Stimulated activated CD8-positive, alpha-beta memory T cell treated with anti-CD3 and anti-CD28 coated beads, Interleukin-2, amount 100 ng/mL, for 1 hour (primary cell): ENCODE measurements around the gene GSDMA.
"Not testable (repeated sequence)": the region's sequence is repeated elsewhere in the genome, so short reads cannot be mapped to it uniquely, and the experiment has no call there.

Source experiments
- DNase-seq, 2 donors: peaks; one replicate each; pipeline ENCODE4 v3.0.0-alpha.2; 2020; ENCODE audit warnings: low read depth in 2 of 2

The GSDMA gene

DNA sequence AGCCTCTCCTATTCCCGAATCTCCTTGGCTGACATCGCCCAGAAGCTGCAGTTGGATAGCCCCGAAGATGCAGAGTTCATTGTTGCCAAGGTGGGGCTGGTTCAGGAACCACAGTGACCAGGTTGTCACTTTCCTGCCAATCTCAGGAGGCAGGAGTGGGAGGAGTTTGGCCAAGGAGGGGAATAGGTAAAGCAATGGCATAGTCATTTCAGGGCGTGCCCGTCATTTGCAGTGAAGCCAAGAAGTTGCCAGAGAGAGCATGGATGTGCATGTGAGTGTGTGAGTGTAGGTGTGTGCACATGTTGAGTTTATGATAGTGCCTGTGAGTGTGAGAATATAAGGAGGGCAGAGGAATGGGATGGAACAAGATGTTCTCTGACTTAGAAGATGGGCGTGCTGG lies 32.6 kb downstream of the GSDMA start:
- no peak for DNase-seq

DNA sequence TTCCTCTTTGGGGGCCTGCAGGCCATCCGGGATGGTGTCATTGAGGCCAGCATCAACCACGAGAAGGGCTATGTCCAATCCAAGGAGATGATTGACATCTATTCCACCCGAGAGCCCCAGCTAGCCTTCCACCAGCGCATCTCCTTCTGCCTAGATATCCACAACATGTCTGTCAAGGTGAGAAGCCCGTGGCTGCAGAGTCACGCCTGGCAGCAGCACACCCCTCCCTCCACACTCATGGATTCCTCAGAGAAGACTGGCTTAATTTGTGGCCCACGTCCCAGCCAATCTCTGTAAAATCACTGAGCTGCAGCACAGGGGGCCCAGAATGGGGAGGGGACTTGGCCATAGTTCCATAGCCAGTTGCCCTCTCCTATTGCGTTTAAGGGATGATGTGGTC lies 33.4 kb downstream of the GSDMA start:
- DNase-seq: no peak

DNA sequence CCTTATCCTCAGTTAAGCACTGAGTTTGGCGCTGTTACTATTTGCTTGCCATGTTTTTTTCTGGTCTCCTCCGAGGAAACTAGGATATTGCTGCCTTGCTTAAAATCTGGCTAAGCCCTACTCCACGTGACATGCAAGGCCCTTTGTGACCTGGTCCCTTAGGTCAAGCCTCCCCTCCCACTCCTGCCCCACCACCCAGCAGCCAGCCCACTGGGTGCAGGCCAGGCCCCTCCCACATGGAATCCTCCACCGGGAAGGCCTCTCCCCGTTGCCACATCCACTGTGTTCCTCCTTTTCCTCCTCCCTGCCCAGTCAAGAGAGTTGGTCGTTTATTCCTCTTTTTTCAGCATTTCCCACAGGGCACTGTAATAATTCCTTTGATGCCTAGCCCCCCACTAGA lies 34.0 kb downstream of the GSDMA start:
- DNase-seq: no peak

GRCh38 chr17:39997543-39997942 lies 34.7 kb downstream of the GSDMA start:
- DNase-seq: no peak

DNA sequence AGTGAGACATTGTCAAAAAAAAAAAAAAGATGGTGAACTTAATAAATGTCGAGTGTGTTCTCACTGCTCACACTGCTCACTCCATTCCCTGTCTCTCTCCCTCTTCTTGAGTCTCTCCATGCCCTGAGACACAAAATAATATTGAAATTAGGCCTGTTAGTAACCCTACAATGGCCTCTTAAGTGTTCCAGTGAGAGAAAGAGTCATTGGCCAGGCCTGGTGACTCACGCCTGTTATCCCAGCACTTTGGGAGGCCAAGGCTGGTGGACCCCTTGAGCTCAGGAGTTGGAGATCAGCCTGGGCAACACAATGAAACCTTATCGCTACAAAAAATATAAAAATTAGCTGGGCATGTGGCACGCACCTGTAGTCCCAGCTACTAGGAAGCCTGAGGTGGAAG lies 36.3 kb downstream of the GSDMA start:
- no peak for DNase-seq

DNA sequence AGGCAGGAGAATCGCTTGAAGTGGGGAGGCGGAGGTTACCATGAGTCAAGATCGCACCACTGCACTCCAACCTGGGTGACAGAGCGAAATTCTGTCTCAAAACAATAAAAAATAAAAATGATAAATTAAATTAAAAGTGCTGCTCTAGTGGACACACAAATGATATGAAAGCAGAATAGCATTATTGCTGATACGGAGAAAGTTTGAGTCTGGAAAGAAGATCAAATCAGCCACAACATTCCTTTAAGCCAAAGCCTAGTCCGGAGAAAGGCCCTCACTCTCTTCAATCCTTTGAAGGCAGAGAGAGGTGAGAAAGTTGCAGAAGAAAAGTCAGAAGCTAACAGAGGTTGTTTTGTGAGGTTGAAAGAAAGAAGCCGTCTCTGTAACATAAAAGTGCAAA lies 37.4 kb downstream of the GSDMA start:
- no peak for DNase-seq

DNA sequence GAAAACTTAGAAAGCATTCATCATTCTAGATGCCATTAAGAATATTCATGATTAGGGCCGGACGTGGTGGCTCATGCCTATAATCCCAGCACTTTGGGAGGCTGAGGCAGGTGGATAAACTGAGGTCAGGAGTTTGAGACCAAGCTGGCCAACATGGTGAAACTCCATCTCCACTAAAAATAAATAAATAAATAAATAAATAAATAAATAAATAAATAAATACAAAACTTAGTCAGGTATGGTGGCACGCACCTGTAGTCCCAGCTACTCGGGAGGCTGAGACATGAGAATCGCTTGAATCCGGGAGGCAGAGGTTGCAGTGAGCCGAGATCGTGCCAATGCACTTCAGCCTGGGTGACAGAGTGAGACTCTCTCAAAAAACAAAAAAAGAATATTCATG lies 38.5 kb downstream of the GSDMA start:
- DNase-seq: not testable (repeated sequence)

GRCh38 chr17:40004072-40004471 lies 41.3 kb downstream of the GSDMA start:
- no peak for DNase-seq

GRCh38 chr17:40004712-40005111 lies 41.9 kb downstream of the GSDMA start:
- DNase-seq: no peak

- no peak for DNase-seq
Measured at GRCh38 chr17:40005520-40005919, 42.7 kb downstream of the GSDMA start.

GRCh38 chr17:40010946-40011500 lies 48.2 kb downstream of the GSDMA start:
- DNase-seq: not testable (repeated sequence)

- DNase-seq: not testable (repeated sequence)
Measured at GRCh38 chr17:40012017-40012647, 49.3 kb downstream of the GSDMA start.

- DNase-seq: no peak
Measured at GRCh38 chr17:40014375-40014980, 51.7 kb downstream of the GSDMA start.

GRCh38 chr17:40015005-40015997 lies 52.5 kb downstream of the GSDMA start, which contains the start of gene CSF3:
Gene CSF3, plus strand, starts transcription at chr17:40015440. Its CDS starts 35 bp downstream, at chr17:40015475.
- no peak for DNase-seq

DNA sequence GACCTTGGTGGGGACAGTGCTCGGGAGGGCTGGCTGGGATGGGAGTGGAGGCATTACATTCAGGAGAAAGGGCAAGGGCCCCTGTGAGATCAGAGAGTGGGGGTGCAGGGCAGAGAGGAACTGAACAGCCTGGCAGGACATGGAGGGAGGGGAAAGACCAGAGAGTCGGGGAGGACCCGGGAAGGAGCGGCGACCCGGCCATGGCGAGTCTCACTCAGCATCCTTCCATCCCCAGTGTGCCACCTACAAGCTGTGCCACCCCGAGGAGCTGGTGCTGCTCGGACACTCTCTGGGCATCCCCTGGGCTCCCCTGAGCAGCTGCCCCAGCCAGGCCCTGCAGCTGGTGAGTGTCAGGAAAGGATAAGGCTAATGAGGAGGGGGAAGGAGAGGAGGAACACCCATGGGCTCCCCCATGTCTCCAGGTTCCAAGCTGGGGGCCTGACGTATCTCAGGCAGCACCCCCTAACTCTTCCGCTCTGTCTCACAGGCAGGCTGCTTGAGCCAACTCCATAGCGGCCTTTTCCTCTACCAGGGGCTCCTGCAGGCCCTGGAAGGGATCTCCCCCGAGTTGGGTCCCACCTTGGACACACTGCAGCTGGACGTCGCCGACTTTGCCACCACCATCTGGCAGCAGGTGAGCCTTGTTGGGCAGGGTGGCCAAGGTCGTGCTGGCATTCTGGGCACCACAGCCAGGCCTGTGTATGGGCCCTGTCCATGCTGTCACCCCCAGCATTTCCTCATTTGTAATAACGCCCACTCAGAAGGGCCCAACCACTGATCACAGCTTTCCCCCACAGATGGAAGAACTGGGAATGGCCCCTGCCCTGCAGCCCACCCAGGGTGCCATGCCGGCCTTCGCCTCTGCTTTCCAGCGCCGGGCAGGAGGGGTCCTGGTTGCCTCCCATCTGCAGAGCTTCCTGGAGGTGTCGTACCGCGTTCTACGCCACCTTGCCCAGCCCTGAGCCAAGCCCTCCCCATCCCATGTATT lies 53.5 kb downstream of the GSDMA start:
- DNase-seq: no peak

DNA sequence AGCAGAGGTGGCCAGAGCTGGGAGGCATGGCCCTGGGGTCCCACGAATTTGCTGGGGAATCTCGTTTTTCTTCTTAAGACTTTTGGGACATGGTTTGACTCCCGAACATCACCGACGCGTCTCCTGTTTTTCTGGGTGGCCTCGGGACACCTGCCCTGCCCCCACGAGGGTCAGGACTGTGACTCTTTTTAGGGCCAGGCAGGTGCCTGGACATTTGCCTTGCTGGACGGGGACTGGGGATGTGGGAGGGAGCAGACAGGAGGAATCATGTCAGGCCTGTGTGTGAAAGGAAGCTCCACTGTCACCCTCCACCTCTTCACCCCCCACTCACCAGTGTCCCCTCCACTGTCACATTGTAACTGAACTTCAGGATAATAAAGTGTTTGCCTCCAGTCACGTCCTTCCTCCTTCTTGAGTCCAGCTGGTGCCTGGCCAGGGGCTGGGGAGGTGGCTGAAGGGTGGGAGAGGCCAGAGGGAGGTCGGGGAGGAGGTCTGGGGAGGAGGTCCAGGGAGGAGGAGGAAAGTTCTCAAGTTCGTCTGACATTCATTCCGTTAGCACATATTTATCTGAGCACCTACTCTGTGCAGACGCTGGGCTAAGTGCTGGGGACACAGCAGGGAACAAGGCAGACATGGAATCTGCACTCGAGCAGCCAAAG lies 54.7 kb downstream of the GSDMA start:
- no peak for DNase-seq

- DNase-seq: no peak
Measured at GRCh38 chr17:40018211-40019121, 55.7 kb downstream of the GSDMA start.

GRCh38 chr17:40019140-40019991 lies 56.6 kb downstream of the GSDMA start:
- no peak for DNase-seq
